ENCODE results near the gene NPAS3. TPM values are rescaled to one million over a fixed set of nuclear protein-coding genes. Genes with fewer than 3 reads are reported as not detected.

NPAS3 gene
- total and polyA plus RNA-seq, 2 of the 8 experiments (the other 6 are each of a cell fraction or from before 2014, with no cell fraction given): 0.11 to 0.60 TPM

DNA sequence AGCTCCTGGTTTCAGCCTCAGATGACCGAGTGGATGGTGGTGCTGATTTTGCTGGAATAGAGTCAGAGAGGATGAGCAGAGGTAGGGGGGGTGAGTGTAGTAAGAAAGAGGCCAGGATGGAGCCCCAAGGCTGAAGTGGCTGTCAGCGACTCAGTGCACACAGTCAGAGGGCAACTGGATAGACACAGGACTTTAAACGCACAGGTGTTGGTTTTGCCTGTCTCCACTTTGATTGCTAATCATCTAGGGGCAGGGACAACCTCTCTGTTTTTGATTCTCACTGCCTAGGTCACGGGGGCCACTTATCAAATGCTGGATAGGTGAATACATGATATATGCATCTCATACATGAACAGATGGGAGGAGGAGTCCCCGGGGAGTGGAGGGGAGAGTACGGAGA is 912.7 kb downstream of the NPAS3 start:
- H3K79me1 ChIP-seq (ENCODE audit: low read depth, low read length): no peaks in the 10 kb centered on the region
- H3K79me2 ChIP-seq (ENCODE audit: control insufficient read depth in 1 of 2, insufficient read depth in 2 of 2, low read length in 2 of 2): no peaks in the 10 kb centered on the region
- TF ChIP-seq CBX5 (IDR thresholded peaks at IDR 0.05; ENCODE audit: low read depth, low read length): no peak
- TF ChIP-seq POLR2A (IDR thresholded peaks at IDR 0.05; ENCODE audit: control extremely low read depth in 1 of 2, low read depth in 2 of 2, low read length in 2 of 2): no peak
- TF ChIP-seq TAF7 (optimal IDR thresholded peaks at IDR 0.05; ENCODE audit: borderline replicate concordance, low read depth, low read length): no peak
- no peak for TF ChIP-seq CEBPB (IDR thresholded peaks at IDR 0.05; ENCODE audit: low read depth, low read length)
- TF ChIP-seq, protein P1, sequence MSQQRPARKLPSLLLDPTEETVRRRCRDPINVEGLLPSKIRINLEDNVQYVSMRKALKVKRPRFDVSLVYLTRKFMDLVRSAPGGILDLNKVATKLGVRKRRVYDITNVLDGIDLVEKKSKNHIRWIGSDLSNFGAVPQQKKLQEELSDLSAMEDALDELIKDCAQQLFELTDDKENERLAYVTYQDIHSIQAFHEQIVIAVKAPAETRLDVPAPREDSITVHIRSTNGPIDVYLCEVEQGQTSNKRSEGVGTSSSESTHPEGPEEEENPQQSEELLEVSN (IDR thresholded peaks at IDR 0.05): no peak
- no peak overlapping the region for H4K8ac ChIP-seq (ENCODE audit: extremely low read depth, insufficient read depth, low read length)
- H4K91ac ChIP-seq (replicated peaks; ENCODE audit: insufficient read length, low read length): no peak overlapping the region
- no peaks in the 10 kb centered on the region for H3K23me2 ChIP-seq (ENCODE audit: low read depth, low read length)
- H3K27ac ChIP-seq (ENCODE audit: low read depth, low read length): no peak overlapping the region
- no peaks in the 10 kb centered on the region for H4K20me1 ChIP-seq (replicated peaks in 1 of 2; ENCODE audit: control insufficient read depth in 1 of 2, insufficient read depth in 2 of 2, low read length in 2 of 2)
- H3K14ac ChIP-seq (ENCODE audit: insufficient read length): no peak overlapping the region
- H2BK20ac ChIP-seq (ENCODE audit: low read length): no peak overlapping the region
- peaks cover 4 to 8% (median 6%) of the 10 kb centered on the region in 4 experiments; a peak in 5 of 7 replicates for H3K4me1 ChIP-seq (replicated peaks in 1 of 4; ENCODE audit: control insufficient read depth in 3 of 4, insufficient read depth in 4 of 4, low read length in 3 of 4)
- H2AK5ac ChIP-seq (ENCODE audit: low read depth, low read length): no peak overlapping the region
- no peak overlapping the region for H3K18ac ChIP-seq (ENCODE audit: extremely low read depth, low read length)
- no peak overlapping the region for H2BK5ac ChIP-seq (ENCODE audit: low read depth, low read length)
- no peak overlapping the region for H4K5ac ChIP-seq (ENCODE audit: insufficient read length, low read depth, low read length)
- H2AFZ ChIP-seq (ENCODE audit: low read length): no peak overlapping the region
- peak overlapping the region; percentile 2; the same call in 1 of the 2 replicates for H2BK12ac ChIP-seq (ENCODE audit: low read depth, low read length)
- FAIRE-seq (no peak), DNase-seq (ENCODE audit: low read depth in 1 of 2, low spot score in 2 of 2) (no peak)
- H3K4me3 ChIP-seq (ENCODE audit: extremely low read depth in 1 of 4, insufficient read depth in 2 of 4, low read depth in 3 of 4, low read length in 4 of 4): no peak overlapping the region; a peak in 1 of 8 replicates
- ChIA-PET CTCF (ENCODE audit: partially characterized antibody) (interaction anchor here (0.6 to 7.2 kb wide), 7 partner anchors 11 to 825 kb away, joined by 3 to 80 read pairs (median 13); no protein-coding TSS in a partner anchor), POLR2A (ENCODE audit: partially characterized antibody) (interaction anchor here (0.9 kb wide), 1 partner anchor 247 kb away, joined by 3 read pairs; no protein-coding TSS in a partner anchor)
- no peak overlapping the region for H3K23ac ChIP-seq (ENCODE audit: insufficient read length)
- H2BK15ac ChIP-seq (ENCODE audit: low read length): 0 out of 2 replicates have a peak overlapping the region, but pooled peaks have one; percentile 4
- H2BK120ac ChIP-seq (replicated peaks; ENCODE audit: low read depth, low read length): no peak overlapping the region
- no peak overlapping the region for H3K56ac ChIP-seq (replicated peaks; ENCODE audit: insufficient read length, low read depth, low read length)
- H3K27me3 ChIP-seq (replicated peaks in 1 of 4; ENCODE audit: control insufficient read depth in 3 of 4, extremely low read depth in 1 of 4, insufficient read depth in 3 of 4, low read length in 3 of 4): no peaks in the 10 kb centered on the region
- no peaks in the 10 kb centered on the region for H3K36me3 ChIP-seq (ENCODE audit: control insufficient read depth in 2 of 4, insufficient read depth in 4 of 4, low read length in 3 of 4)
- H3K9ac ChIP-seq (replicated peaks in 1 of 4; ENCODE audit: extremely low read depth in 1 of 4, low read depth in 3 of 4, low read length in 3 of 4): no peak overlapping the region
- H3K9me3 ChIP-seq (ENCODE audit: insufficient read depth in 2 of 2, low read depth in 1 of 2, low read length in 1 of 2): no peaks in the 10 kb centered on the region
- H3K4me2 ChIP-seq (ENCODE audit: insufficient read depth in 1 of 2, low read depth in 2 of 2, low read length in 2 of 2): 0 out of 4 replicates have a peak overlapping the region, but pooled peaks of 1 of the 2 experiments have one; percentile 10
- 89% methylated on average over 6 of the region's 6 CpGs; no CpG with 5 or more reads in 1 of the 2 experiments for WGBS, 2 experiments (ENCODE audit: extremely low coverage in 1 of 2, insufficient coverage in 1 of 2, insufficient read length in 1 of 2, insufficient replicate concordance in 2 of 2, low coverage in 1 of 2, low lambda C conversion rate in 2 of 2, missing lambda C conversion rate in 1 of 2)
- H3K4ac ChIP-seq (replicated peaks; ENCODE audit: insufficient read length, low read depth, low read length): no peak overlapping the region

Measured in H1 (cell line).